Activated T-helper 17 cell treated with anti-CD3 and anti-CD28 coated beads, Interleukin-2, amount 50 U/mL, for 72 hours (primary cell): Measurements from ENCODE around the gene SHOC2. TPM values are rescaled to one million over a fixed set of nuclear protein-coding genes. Genes with fewer than 3 reads are reported as not detected.

ENCODE experiments used
- ATAC-seq: fragments of 150-1000 bp; cut with Tn5 transposase; replicated peaks from 2 replicates; pipeline ENCODE4 v1.10.0; 2021; ENCODE audit warnings: mild to moderate bottlenecking, moderate library complexity
- H3K27ac Mint-ChIP-seq: one replicate; pipeline ENCODE4 v1.8.0; 2022; ENCODE audit warnings: mixed read lengths
- H3K27me3 Mint-ChIP-seq: one replicate; pipeline ENCODE4 v1.8.0; 2022; ENCODE audit warnings: mixed read lengths
- H3K36me3 Mint-ChIP-seq: one replicate; pipeline ENCODE4 v1.8.0; 2022; ENCODE audit warnings: low read depth, mild to moderate bottlenecking, mixed read lengths
- H3K4me1 Mint-ChIP-seq: one replicate; pipeline ENCODE4 v1.8.0; 2022; ENCODE audit warnings: mixed read lengths
- H3K4me3 Mint-ChIP-seq: one replicate; pipeline ENCODE4 v1.8.0; 2022; ENCODE audit warnings: mild to moderate bottlenecking, mixed read lengths
- H3K9me3 Mint-ChIP-seq: one replicate; pipeline ENCODE4 v1.8.0; 2022; ENCODE audit warnings: mixed read lengths
- total RNA-seq, 2 donors: library from RNA; stranded (reverse); gene quantifications; one replicate each; pipeline ENCODE4 v1.2.3, GENCODE V29; 2022

The SHOC2 gene
- total RNA-seq, 2 donors from 2014 or later: 38.3 to 39.6 TPM

DNA sequence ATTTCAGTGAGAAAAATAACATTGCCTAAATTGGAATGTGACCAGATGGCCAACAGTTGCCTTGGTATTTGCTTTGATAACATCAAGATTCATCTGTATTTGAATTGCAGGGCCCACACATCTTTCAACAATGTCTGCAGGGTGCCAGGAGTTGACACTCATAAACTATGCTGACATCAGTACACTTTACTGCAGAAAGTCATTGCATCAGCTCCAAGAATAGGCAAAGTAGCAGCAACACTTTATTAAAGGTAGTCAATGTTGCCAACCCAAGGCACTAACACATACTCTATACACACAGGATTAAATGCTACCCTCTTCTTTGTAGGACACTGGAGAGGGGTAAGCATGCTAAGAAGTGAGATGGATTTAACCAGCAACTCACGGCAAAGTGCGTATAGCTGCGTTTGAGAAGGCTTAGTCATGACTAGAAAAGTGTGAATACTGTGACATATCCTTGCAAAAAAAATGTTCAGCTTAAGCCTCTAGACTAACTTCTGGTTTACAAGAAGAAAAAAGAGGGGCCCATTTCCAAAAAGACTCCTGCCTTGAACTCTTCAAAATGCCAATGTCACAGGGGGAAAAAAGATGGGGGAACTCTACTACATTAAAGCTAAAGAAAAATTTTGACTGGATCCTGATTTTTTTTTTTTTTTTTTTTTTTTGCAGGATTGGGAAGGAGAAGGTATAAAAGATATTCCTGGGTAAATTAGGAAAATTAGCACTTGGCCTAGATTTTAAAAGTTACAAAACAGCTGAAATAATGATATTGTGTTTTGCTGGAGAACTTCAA is 2.7 kb upstream of the SHOC2 start:
- no peak for ATAC-seq
- peaks cover 17% of the 10 kb centered on the region for H3K4me1 Mint-ChIP-seq
- peak overlapping the region; percentile 95 for H3K4me3 Mint-ChIP-seq
- H3K27ac Mint-ChIP-seq: no peak overlapping the region
- H3K36me3 Mint-ChIP-seq: peaks cover 47% of the 10 kb centered on the region
- no peaks in the 10 kb centered on the region for H3K9me3 Mint-ChIP-seq
- H3K27me3 Mint-ChIP-seq: no peaks in the 10 kb centered on the region

- peaks cover 22% of the 10 kb centered on the region for H3K4me1 Mint-ChIP-seq
These were observed 1.1 kb upstream of the SHOC2 start for GRCh38 chr10:110918269-110918642.

DNA sequence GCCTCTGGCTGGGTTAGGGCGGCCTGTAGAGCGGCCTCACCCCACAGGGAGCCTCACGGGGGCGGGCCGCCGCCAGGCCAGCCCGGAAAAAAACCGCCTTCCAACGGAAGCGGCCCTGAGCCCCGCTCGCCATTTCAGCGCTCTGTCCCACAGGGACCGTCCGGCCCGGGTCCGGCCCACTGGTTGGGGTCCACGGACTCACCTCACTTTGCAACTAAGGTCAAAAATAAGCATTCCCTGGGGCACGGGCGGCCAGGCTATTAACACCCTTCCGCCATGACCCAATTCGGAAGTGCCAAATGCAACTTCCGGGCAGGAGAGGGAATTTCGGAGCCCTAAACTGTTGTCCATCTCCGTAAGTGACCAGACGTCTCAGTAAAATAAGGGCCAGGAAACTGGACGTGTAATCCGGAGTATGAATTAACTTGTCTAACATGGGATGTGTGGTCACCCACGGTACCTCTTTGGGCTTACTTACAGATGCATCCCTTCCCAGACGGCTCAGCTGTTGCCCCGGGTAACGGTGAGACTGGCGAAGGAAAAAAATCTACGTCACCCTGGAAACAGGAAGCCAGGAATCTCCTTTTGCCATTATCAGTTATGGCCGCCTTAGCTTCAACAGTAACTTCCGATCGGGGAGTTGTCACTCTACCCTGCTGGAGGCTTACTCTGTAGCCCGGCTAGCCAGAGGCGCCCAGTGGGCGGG is 608 bp upstream of the SHOC2 start, which contains the start of gene BBIP1:
BBIP1 (minus strand) TSS at position 538 of the 706 bp plus-strand sequence. CDS start 1,023 bp downstream, outside the sequence.
- H3K4me3 Mint-ChIP-seq: peak within 1 kb of the TSS; percentile 95
- peaks cover 46% of the 10 kb centered on the region for H3K36me3 Mint-ChIP-seq
- ATAC-seq: peak; percentile 94
- no peaks in the 10 kb centered on the region for H3K9me3 Mint-ChIP-seq
- H3K27ac Mint-ChIP-seq: peak within 1 kb of the TSS; percentile 98
- H3K4me1 Mint-ChIP-seq: peaks cover 25% of the 10 kb centered on the region
- H3K27me3 Mint-ChIP-seq: no peaks in the 10 kb centered on the region

More at GRCh38 chr10:110918269-110918642, 1.1 kb upstream of the SHOC2 start:
- Mint-ChIP-seq H3K27me3 (no peaks in the 10 kb centered on the region), H3K27ac (peak overlapping the region; percentile 98), H3K4me3 (peak overlapping the region; percentile 95), H3K9me3 (no peaks in the 10 kb centered on the region), H3K36me3 (peaks cover 46% of the 10 kb centered on the region)
- ATAC-seq: no peak

- H3K36me3 Mint-ChIP-seq: peaks cover 40% of the 10 kb centered on the region
- H3K4me3 Mint-ChIP-seq: peak overlapping the region; percentile 95
- H3K9me3 Mint-ChIP-seq: no peaks in the 10 kb centered on the region
- no peaks in the 10 kb centered on the region for H3K27me3 Mint-ChIP-seq
- peak overlapping the region; percentile 98 for H3K27ac Mint-ChIP-seq
- ATAC-seq: no peak
- peaks cover 29% of the 10 kb centered on the region for H3K4me1 Mint-ChIP-seq
These were observed 822 bp downstream of the SHOC2 start for GRCh38 chr10:110919971-110920881.

GRCh38 chr10:110923856-110924493 is 4.6 kb downstream of the SHOC2 start:
- Mint-ChIP-seq H3K27ac (peak overlapping the region; percentile 14), H3K9me3 (no peaks in the 10 kb centered on the region), H3K27me3 (no peaks in the 10 kb centered on the region), H3K4me1 (peaks cover 18% of the 10 kb centered on the region), H3K4me3 (peak overlapping the region; percentile 20), H3K36me3 (peaks cover 10% of the 10 kb centered on the region)
- ATAC-seq: no peak

GRCh38 chr10:110927461-110927860 is 8.1 kb downstream of the SHOC2 start:
- Mint-ChIP-seq H3K36me3 (no peaks in the 10 kb centered on the region), H3K27me3 (no peaks in the 10 kb centered on the region), H3K4me1 (peaks cover 12% of the 10 kb centered on the region), H3K27ac (no peak overlapping the region), H3K4me3 (no peak overlapping the region), H3K9me3 (no peaks in the 10 kb centered on the region)
- ATAC-seq: peak; percentile 63

- ATAC-seq: no peak
These were observed 12.5 kb downstream of the SHOC2 start for GRCh38 chr10:110931769-110932381.

DNA sequence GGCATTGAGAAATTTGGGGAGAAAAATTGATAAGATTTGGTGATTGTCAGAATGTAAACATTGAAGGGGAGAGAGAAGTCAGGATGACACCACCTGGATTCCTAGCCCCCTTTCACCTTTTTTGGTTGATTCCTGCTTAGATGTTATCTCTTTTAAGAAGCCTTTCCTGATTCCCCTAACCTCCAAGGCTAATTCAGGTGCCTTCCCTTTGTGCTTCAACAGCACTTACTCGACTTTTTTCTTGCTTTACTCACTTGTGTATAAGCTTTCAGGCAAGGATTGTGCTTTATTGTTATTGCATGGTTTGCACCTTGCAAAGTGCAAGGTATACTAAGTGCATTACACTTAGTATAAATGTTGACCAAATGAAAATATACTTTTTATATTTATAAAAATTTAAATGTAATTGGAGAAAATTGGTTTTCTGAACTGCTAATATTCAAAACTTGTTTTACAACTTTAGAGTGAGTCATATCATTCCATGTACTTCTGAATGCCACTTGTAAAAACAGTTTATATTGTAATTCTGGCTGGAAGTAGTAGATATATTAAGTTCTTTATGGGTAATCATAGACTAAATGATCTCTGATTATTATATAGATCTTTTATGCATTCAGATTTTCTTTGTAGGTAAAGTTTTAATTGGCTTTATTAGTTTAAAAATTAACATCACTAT is 13.2 kb downstream of the SHOC2 start:
- no peaks in the 10 kb centered on the region for H3K27me3 Mint-ChIP-seq
- no peaks in the 10 kb centered on the region for H3K4me1 Mint-ChIP-seq
- peaks cover 15% of the 10 kb centered on the region for H3K36me3 Mint-ChIP-seq
- H3K27ac Mint-ChIP-seq: no peak overlapping the region
- ATAC-seq: no peak
- no peaks in the 10 kb centered on the region for H3K9me3 Mint-ChIP-seq
- H3K4me3 Mint-ChIP-seq: no peak overlapping the region

More at GRCh38 chr10:110931769-110932381, 12.5 kb downstream of the SHOC2 start:
- H3K27ac Mint-ChIP-seq: no peak overlapping the region
- H3K4me1 Mint-ChIP-seq: no peaks in the 10 kb centered on the region
- H3K9me3 Mint-ChIP-seq: no peaks in the 10 kb centered on the region
- no peak overlapping the region for H3K4me3 Mint-ChIP-seq
- peaks cover 8% of the 10 kb centered on the region for H3K36me3 Mint-ChIP-seq
- H3K27me3 Mint-ChIP-seq: no peaks in the 10 kb centered on the region

DNA sequence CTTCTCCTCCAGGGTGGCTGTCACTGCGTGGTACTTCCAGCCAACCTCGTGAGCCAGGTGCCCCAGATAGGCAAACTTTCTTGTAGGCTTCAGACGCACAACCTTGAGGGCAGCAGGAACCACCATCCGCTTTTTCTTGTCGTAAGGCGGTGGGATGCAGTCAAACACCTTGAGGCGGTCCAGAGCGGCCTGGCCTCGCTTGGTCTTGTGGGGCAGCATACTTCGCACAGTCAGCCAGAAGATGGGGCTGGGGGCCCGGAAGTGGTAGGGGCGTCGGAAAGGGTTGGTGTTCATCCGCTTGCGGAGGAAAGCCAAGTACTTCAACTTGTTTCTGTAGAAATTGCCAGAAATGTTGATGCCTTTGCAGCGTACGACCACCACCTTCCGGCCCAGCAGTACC is 17.4 kb downstream of the SHOC2 start:
- no peak overlapping the region for H3K4me3 Mint-ChIP-seq

DNA sequence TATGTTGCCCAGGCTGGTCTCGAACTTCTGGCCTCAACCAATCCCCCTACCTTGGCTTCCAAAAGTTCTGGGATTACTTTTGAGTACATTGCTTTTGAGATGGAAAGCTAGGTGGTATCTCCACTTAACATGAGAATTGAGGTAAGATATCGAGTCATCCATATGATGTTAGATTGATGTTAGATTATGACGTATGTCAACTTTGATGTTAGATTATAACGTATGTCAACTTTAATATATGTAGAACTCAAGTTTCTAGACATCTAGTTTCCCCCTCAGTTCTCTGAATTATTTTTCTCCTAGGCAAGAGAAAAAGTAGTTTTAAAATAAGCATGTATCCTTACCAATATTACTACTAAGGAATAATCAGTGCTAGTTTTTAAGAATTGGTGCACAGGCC is 20.0 kb downstream of the SHOC2 start:
- Mint-ChIP-seq H3K4me1 (peaks cover 7% of the 10 kb centered on the region), H3K27me3 (no peaks in the 10 kb centered on the region), H3K36me3 (peaks cover 56% of the 10 kb centered on the region), H3K9me3 (no peaks in the 10 kb centered on the region), H3K4me3 (no peak overlapping the region), H3K27ac (no peak overlapping the region)
- ATAC-seq: no peak

More for the DNA sequence above, 17.4 kb downstream of the SHOC2 start:
- H3K27me3 Mint-ChIP-seq: no peaks in the 10 kb centered on the region
- H3K36me3 Mint-ChIP-seq: peaks cover 30% of the 10 kb centered on the region
- ATAC-seq: no peak
- no peak overlapping the region for H3K27ac Mint-ChIP-seq
- no peaks in the 10 kb centered on the region for H3K4me1 Mint-ChIP-seq
- H3K9me3 Mint-ChIP-seq: no peaks in the 10 kb centered on the region

DNA sequence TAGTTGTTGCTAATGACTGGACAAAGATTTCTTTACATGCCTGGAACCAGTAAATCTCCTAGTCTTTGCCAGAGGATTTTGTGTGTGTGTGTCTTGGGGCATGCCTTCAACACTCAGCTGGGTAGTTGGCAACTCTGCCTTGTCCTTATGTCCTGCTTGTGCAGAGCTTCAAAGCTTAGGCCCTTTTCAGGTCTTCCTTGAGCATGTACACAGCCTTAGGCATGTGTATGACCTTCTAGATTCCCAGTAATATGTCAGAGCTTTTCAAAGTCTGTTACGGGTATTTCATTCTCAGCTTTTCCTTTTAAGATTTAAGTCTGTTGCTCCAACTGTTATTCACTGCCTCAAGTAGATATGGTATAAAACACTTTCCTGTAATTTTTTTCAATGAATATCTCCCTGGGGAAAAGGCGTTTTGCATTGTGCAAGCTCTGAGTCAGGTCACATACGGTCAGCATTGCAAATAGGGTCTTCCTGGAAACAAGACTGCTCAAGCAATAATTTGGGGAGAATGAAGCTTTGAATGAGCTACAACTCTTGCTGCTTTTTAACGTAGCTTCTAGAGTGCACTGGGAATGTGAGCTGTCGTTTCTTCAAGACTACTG is 25.5 kb downstream of the SHOC2 start:
- peaks cover 61% of the 10 kb centered on the region for H3K36me3 Mint-ChIP-seq
- H3K4me3 Mint-ChIP-seq: no peak overlapping the region
- no peak for ATAC-seq
- no peak overlapping the region for H3K27ac Mint-ChIP-seq
- peaks cover 29% of the 10 kb centered on the region for H3K4me1 Mint-ChIP-seq
- H3K9me3 Mint-ChIP-seq: peaks cover 4% of the 10 kb centered on the region
- H3K27me3 Mint-ChIP-seq: no peaks in the 10 kb centered on the region

DNA sequence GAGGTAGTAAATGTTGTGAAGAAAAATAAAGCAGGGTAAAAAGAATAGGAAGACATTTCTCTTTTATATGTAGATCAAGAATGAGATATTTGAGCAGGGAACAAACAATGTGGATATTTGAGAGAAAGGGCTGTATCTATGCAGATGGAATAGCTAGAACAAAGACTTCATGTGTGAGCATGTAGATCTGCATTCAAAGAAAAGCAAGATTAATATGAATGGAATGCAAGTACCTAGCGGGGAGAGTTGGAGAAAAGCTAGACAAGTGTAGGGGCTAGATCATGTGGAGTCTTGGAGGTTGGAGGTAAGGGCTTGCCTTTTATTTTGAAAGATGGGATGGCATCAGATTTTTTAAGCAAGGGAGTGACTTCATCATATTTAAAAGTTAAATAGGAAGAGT is 27.1 kb downstream of the SHOC2 start:
- Mint-ChIP-seq H3K27me3 (no peaks in the 10 kb centered on the region), H3K27ac (no peak overlapping the region), H3K9me3 (peaks cover 4% of the 10 kb centered on the region), H3K36me3 (peaks cover 60% of the 10 kb centered on the region), H3K4me1 (peaks cover 29% of the 10 kb centered on the region), H3K4me3 (no peak overlapping the region)
- ATAC-seq: no peak
